Measurements from ENCODE around the gene ST3GAL5. TPM values are rescaled to one million over a fixed set of nuclear protein-coding genes. Genes with fewer than 3 reads are reported as not detected.
"Not testable (repeated sequence)": the region's sequence is repeated elsewhere in the genome, so short reads cannot be mapped to it uniquely, and the experiment has no call there.

The ST3GAL5 gene
- total RNA-seq (2014; rRNA removed) = 34.4 and 55.0 TPM in 2 replicates
- polyA plus RNA-seq (2012) = 13.2 TPM

DNA sequence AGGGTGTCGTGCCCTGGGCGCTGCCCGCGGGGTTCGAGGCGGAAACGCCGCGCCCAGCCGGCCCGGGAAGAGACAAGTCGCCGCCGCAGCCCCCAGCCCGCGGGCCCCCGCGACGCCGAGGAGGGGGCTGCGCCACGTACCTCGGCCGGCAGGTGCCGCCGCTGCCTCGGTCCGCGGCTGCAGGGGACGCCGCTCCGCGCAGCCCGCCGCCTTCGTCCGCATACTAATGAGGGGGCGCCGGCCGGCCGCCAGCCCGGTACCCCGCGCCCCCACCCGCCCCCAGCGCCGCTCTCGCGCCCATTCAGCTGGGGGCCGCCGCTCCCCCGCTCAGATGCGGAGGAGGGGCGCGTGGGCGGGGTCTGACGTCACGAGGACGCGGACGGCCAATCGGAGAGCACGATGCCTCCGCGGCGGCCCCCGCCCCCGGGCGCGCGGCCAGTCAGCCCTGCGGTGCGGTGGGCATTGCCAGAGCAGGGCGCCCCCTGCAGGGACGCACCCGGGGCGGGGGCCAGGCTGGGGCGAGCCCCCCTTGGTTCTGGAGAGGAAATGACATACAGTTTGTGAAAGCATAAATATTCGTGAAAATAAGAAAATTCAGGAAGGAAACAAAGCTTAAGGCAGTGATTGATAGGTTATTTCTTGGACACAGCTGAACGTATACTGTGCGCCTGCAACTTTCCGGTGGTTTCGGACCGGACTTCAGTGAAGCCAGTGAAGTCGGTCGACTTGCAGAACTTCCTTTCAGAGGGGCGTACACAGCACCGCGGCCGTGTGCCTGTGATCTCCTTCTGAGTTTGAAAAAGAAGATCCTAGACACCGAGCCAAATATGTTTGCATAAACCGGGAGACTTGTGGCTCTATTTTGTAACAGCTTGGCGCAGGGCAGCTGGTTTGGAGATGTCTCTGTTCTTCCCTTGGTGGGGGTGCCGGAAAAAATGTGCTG is at the start of gene ST3GAL5:
Gene ST3GAL5, minus strand, starts transcription at position 307 of the 943 bp plus-strand sequence. Its CDS starts 85 bp downstream, at position 222.
- DNase-seq (ENCODE audit: low read depth) = peak; percentile 87

DNA sequence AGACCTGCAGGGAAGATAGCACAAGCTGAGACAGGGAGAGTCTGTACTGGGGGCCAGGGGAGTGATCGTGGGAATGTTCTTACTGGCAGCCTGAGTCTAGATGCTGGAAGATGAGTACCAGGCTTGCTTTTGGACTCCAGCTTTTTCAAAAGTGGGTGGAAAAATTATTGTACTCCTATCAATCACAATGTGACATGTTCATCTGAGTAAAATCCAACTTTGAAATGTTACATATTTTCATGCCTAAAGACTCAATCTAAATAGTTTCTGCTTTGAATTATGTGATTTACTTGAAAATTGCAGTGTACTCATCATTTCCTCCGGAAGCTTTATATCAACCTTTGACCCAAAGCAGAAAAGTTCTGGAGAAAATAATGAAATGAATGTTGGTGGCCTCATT is 49.7 kb upstream of the ST3GAL5 start:
- DNase-seq (ENCODE audit: low read depth) = no peak

- DNase-seq (ENCODE audit: low read depth) = no peak
These were observed 48.3 kb upstream of the ST3GAL5 start for GRCh38 chr2:85937069-85937439.

GRCh38 chr2:85936421-85937068 is 47.8 kb upstream of the ST3GAL5 start:
- no peak for DNase-seq (ENCODE audit: low read depth)

GRCh38 chr2:85935746-85936208 is 47.0 kb upstream of the ST3GAL5 start:
- peak; percentile 66 for DNase-seq (ENCODE audit: low read depth)

DNA sequence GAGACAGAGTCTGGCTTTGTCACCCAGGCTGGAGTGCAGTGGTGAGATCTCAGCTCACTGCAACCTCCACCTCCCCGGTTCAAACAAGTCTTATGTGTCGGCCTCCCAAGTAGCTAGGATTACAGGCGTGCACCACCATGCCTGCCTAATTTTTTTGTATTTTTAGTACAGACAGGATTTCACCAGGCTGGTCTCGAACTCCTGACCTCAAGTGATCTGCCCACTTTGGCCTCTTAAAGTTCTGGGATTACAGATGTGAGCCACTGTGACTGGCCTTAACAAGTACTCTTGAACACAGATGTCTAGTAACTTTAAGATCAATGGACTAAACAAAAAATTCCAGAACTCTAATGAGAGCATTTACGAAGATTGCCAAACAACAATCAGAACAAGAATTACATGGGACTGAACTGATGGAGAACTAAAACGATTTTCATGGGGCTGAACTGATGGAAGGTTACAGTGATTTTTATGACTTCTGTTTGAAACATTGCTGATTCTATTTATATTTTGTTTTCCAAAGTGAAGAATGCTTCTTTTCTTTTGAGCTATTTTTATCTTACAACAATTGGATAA is 46.5 kb upstream of the ST3GAL5 start:
- DNase-seq (ENCODE audit: low read depth) = no peak

GRCh38 chr2:85933753-85934594 is 45.2 kb upstream of the ST3GAL5 start:
- peak; percentile 74 for DNase-seq (ENCODE audit: low read depth)

DNA sequence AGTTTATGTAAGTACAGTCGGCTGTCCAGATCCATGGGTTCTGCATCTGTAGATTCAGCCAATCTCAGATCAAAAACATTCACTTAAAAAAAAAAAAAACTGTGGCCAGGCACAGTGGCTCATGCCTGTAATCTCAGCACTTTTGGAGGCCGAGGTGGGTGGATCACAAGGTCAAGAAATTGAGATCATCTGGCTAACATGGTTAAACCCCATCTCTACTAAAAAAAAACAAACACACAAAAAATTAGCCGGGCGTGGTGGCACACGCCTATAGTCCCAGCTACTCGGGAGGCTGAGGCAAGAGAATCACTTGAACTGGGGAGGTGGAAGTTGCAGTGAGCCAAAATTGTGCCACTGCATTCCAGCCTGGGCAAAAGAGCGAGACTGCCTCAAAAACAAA is 42.4 kb upstream of the ST3GAL5 start:
- not testable (repeated sequence) for DNase-seq (ENCODE audit: low read depth)

GRCh38 chr2:85930129-85931124 is 41.6 kb upstream of the ST3GAL5 start:
- no peak for DNase-seq (ENCODE audit: low read depth)

DNA sequence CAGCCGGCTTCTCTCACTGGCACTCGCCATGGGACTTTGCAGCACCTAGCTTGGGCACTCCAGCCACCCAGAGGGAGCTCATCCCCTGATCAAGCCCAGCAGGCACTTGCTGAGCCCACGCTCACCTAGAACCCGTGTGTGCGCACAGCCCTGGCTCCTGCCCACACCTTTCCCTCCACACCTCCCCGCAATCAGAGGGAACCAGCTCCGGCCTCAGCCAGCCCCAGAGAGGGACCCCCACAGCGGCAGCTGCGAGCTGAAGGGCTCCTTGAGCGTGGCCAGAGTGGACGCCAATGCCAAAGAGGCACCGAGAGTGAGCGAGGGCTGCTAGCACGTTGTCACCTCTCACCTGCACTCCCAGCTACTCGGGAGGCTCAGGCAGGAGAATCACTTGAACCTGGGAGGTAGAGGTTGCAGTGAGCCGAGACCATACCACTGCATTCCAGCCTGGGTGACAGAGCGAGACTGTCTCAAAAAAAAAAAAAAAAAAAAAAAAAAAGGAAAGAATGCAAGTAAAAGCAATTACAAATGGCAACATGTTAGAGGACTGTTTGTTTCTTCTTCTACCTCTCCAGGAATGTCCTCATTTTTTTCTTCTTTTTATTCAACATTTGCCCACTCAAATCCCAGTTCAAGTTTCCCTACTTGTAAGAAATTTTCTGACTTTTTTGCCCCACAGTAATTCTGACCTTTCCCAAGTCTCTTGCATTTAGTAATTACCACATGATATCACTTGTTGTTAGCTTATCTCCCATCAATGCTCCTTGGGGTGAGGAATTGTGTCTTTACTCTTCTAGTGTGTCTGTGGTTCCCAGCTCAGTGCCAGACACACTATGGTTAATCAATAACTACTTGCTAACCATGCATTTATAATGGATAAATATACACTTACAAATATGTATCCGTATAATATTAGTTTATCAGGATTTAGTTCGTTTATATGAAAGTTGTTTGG is 40.6 kb upstream of the ST3GAL5 start:
- no peak for DNase-seq (ENCODE audit: low read depth)

DNA sequence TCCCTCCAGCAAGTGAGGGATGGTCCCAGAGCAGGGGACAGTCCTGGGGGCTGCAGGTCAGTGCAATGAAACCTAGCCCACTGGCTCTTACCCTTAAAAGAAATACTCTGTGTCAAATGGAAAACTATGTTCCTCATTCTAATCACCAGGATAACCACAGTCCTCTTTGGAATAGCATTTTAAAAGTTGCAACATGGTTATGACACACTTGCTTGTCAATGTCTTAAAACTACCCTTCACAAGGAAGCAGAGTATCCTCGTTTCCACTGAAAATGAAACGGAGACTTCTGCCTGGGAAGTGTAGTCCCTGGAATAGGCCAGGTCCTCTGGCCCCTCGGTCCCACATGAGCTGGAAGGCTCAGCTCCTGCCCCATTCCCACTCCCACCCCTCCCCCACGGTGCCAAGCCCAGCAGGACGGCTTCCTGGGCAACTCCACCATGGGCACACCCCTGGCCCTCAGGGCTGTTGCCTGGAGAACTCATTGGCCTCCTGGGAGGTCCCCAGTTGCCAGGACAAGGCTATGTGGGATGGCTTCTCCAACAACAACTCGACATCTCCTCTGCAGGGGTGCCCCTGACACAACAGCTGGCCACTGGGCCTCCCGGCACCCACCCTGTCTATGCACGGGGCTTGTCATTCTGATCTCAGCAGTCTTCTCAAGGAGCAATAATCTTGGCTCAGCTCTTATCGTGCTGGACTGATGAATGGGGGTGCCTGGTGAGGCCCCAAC is 38.3 kb upstream of the ST3GAL5 start:
- peak; percentile 50 for DNase-seq (ENCODE audit: low read depth)

DNA sequence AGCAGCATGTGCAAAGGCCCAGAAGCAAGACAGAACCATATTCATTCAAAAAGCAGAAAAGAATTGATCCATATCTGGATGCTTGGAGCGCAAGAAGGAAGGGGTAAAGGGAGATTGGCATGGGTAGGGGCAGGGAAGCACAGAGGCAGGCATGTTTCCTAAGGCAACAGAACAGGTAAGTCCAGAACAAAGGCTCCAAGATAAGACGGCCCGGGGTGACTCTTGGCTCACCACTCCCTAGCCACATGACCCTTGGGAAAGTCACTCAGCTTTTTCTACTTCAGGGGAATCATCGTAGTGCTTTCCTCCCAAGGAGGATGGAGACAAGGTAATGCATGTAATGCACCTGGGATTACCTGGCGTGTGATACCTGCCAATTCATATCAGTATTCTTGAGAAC is 37.7 kb upstream of the ST3GAL5 start:
- DNase-seq (ENCODE audit: low read depth) = no peak

DNA sequence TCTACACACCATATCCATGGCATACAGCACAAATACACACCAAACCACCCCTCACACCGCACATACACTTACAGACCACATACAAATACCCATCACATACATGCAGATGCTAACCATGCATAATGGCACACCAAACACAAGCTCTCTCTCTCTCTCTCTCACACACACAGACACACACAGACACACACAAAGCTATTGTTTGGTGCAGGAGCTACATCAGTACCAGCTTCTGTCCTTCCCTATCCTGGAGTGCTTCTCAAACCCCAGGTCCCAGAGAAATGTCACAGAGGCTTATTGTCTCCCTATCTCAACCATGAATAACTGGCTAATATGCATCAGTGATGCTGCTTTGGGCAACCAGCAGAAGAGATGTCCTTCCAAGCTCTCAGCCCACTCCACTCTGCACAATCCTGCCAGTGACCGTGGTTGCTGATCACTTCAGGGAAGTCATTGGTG is 36.5 kb upstream of the ST3GAL5 start:
- no peak for DNase-seq (ENCODE audit: low read depth)

GRCh38 chr2:85924522-85924921 is 35.7 kb upstream of the ST3GAL5 start:
- peak; percentile 95 for DNase-seq (ENCODE audit: low read depth)

GRCh38 chr2:85922199-85922598 is 33.4 kb upstream of the ST3GAL5 start:
- no peak for DNase-seq (ENCODE audit: low read depth)

- DNase-seq (ENCODE audit: low read depth) = no peak
These were observed 32.9 kb upstream of the ST3GAL5 start for GRCh38 chr2:85921659-85922058.

- DNase-seq (ENCODE audit: low read depth) = peak; percentile 92
These were observed 32.2 kb upstream of the ST3GAL5 start for GRCh38 chr2:85920810-85921545.

Data from LHCN-M2 (cell line).